SK-N-SH (cell line): ENCODE measurements around the gene PSAP. TPM values are rescaled to one million over a fixed set of nuclear protein-coding genes. Genes with fewer than 3 reads are reported as not detected.

Experiments used
- CTCF ChIA-PET: fragments of 300-600, 350-600 bp; formaldehyde crosslinking; extraction: SDS; loops from one replicate; lab custom pipeline; 2021; lab: Yijun Ruan, JAX
- POLR2A ChIA-PET: fragments of 350-600 bp; sonication (Branson Sonifier 250); formaldehyde crosslinking; extraction: SDS; loops from one replicate; lab custom pipeline; 2020; ENCODE audit warnings: antibody characterized with exemption, inconsistent platforms; lab: Yijun Ruan, JAX
- DNase-seq: peaks from one replicate; pipeline ENCODE4 v3.0.0; 2012
- H2AFZ ChIP-seq: fragments of 200-600 bp; sonication (generic); 2 replicates; pipeline ENCODE4 v1.8.1; 2016; ENCODE audit warnings: antibody characterized with exemption, mild to moderate bottlenecking, low read depth
- H3F3A ChIP-seq: fragments of 200-600 bp; sonication (generic); replicated peaks from 2 replicates; pipeline ENCODE3; 2016; ENCODE audit warnings: antibody characterized with exemption, mild to moderate bottlenecking; ENCODE audit not compliant: insufficient read depth
- H3K27ac ChIP-seq, 2 experiments: fragments of 200-500 bp in 1 of 2; fragments of 200-600 bp in 1 of 2; sonication (Bioruptor generic) in 1 of 2; sonication (generic), shearing (Covaris generic) in 1 of 2; 2 replicates each; pipeline versions ENCODE4 v1.5.1 to v1.6.1; 2014 to 2016; ENCODE audit warnings: low read depth in 2 of 2, inconsistent platforms in 1 of 2, low read length in 1 of 2, mild to moderate bottlenecking in 1 of 2, mixed read lengths in 1 of 2
- H3K27me3 ChIP-seq: fragments of 200-600 bp; sonication (generic), shearing (Covaris generic); 2 replicates; pipeline ENCODE4 v1.6.1; 2016; ENCODE audit warnings: mixed run types; ENCODE audit not compliant: insufficient read depth
- H3K36me3 ChIP-seq, 2 experiments: fragments of 200-500 bp in 1 of 2; fragments of 200-600 bp in 1 of 2; sonication (Bioruptor generic) in 1 of 2; sonication (generic) in 1 of 2; replicated peaks in 1 of 2; 2 replicates each; pipeline versions ENCODE3 to v1.5.1; 2014 to 2016; ENCODE audit warnings: low read length in 1 of 2, mild to moderate bottlenecking in 1 of 2; ENCODE audit not compliant: insufficient read depth in 2 of 2, control insufficient read depth in 1 of 2
- H3K4me1 ChIP-seq, 2 experiments: fragments of 200-500 bp in 1 of 2; fragments of 200-600 bp in 1 of 2; sonication (Bioruptor generic) in 1 of 2; sonication (generic), shearing (Covaris generic) in 1 of 2; 2 replicates each; pipeline versions ENCODE4 v1.5.1 to v1.6.1; 2014 to 2016; ENCODE audit warnings: low read depth in 1 of 2, low read length in 1 of 2, mixed run types in 1 of 2; ENCODE audit not compliant: insufficient read depth in 2 of 2, control insufficient read depth in 1 of 2
- H3K4me2 ChIP-seq: fragments of 200-600 bp; sonication (generic), shearing (Covaris generic); 2 replicates; pipeline ENCODE4 v1.6.1; 2017; ENCODE audit warnings: mixed run types
- H3K4me3 ChIP-seq, 2 experiments: fragments of 200-500 bp in 1 of 2; fragments of 200-600 bp in 1 of 2; sonication (Bioruptor generic) in 1 of 2; sonication (generic), shearing (Covaris generic) in 1 of 2; 2 replicates each; pipeline versions ENCODE4 v1.5.1 to v1.8.1; 2014 to 2016; ENCODE audit warnings: low read depth in 2 of 2, inconsistent platforms in 1 of 2, low read length in 1 of 2, mild to moderate bottlenecking in 1 of 2, mixed read lengths in 1 of 2, moderate library complexity in 1 of 2
- H3K79me2 ChIP-seq: fragments of 200-600 bp; sonication (generic); 2 replicates; pipeline ENCODE4 v1.8.1; 2017; ENCODE audit warnings: mild to moderate bottlenecking; ENCODE audit not compliant: insufficient read depth
- H3K9ac ChIP-seq: fragments of 200-600 bp; sonication (generic); 2 replicates; pipeline ENCODE4 v1.6.1; 2017; ENCODE audit warnings: mixed run types
- H3K9me2 ChIP-seq: fragments of 200-600 bp; sonication (generic); 2 replicates; pipeline ENCODE4 v1.6.1; 2017; ENCODE audit warnings: mixed run types
- H3K9me3 ChIP-seq: fragments of 200-600 bp; sonication (generic); 2 replicates; pipeline ENCODE4 v1.6.1; 2017; ENCODE audit warnings: mixed run types, mild to moderate bottlenecking, moderate library complexity
- H4K20me1 ChIP-seq: fragments of 200-600 bp; sonication (generic); 2 replicates; pipeline ENCODE4 v1.6.1; 2017; ENCODE audit warnings: mild to moderate bottlenecking, mixed run types; ENCODE audit not compliant: insufficient read depth
- FOSL2 ChIP-seq: IDR thresholded peaks from 2 replicates; pipeline ENCODE4 v1.4.0; 2012; ENCODE audit warnings: low read depth, mild to moderate bottlenecking, moderate library complexity, borderline replicate concordance
- FOXJ3 ChIP-seq: sonication (generic); formaldehyde crosslinking; IDR thresholded peaks from 2 replicates; pipeline ENCODE4 v1.5.1; 2020; ENCODE audit warnings: mild to moderate bottlenecking, missing genetic modification reagents
- GABPA ChIP-seq: IDR thresholded peaks from 2 replicates; pipeline ENCODE4 v1.4.0; 2012; ENCODE audit warnings: low read depth, mild to moderate bottlenecking
- GATA2 ChIP-seq: sonication (generic); formaldehyde crosslinking; IDR thresholded peaks from 2 replicates; pipeline ENCODE4 v1.5.0; 2020; ENCODE audit warnings: mild to moderate bottlenecking, missing genetic modification reagents
- MEF2A ChIP-seq: IDR thresholded peaks from 2 replicates; pipeline ENCODE4 v1.4.0; 2012; ENCODE audit warnings: low read depth, borderline replicate concordance
- MXI1 ChIP-seq: IDR thresholded peaks from 2 replicates; pipeline ENCODE4 v1.6.1; 2012; ENCODE audit warnings: mild to moderate bottlenecking, low read depth, low read length, improper control_type of control experiment
- POLR2AphosphoS5 ChIP-seq: IDR thresholded peaks from 2 replicates; pipeline ENCODE4 v1.6.1; 2012; ENCODE audit warnings: low read depth, low read length
- RAD21 ChIP-seq: IDR thresholded peaks from 2 replicates; pipeline ENCODE4 v1.6.1; 2012; ENCODE audit warnings: mild to moderate bottlenecking, low read length
- RFX5 ChIP-seq: IDR thresholded peaks from 2 replicates; pipeline ENCODE4 v1.6.1; 2012; ENCODE audit warnings: mild to moderate bottlenecking, improper control_type of control experiment, low read length
- SIN3A ChIP-seq: IDR thresholded peaks from 2 replicates; pipeline ENCODE4 v1.6.1; 2012; ENCODE audit warnings: low read depth, mild to moderate bottlenecking, low read length, moderate library complexity, borderline replicate concordance
- SMC3 ChIP-seq: IDR thresholded peaks from 2 replicates; pipeline ENCODE4 v1.6.1; 2012; ENCODE audit warnings: low read depth, low read length, improper control_type of control experiment
- TAF1 ChIP-seq: IDR thresholded peaks from 2 replicates; pipeline ENCODE4 v1.6.1; 2012; ENCODE audit warnings: low read depth, mild to moderate bottlenecking, low read length, moderate library complexity, borderline replicate concordance
- YY1 ChIP-seq: IDR thresholded peaks from 2 replicates; pipeline ENCODE4 v1.4.0; 2012; ENCODE audit warnings: low read depth, mild to moderate bottlenecking
- WGBS: methylation state at CpG from one replicate; pipeline ENCODE4 v1.1.6; 2017; ENCODE audit warnings: low lambda C conversion rate; 5-methylcytosine and 5-hydroxymethylcytosine counted together
- polyA plus RNA-seq, 3 experiments: library from polyadenylated mRNA; depleted of rRNA; stranded (reverse); fragments of >200 nt; gene quantifications; 2 replicates each; pipeline ENCODE4 v1.2.3, GENCODE V29; 2012
- TF ChIP-seq, protein P1 (sequence below): fragments of 150-350 bp; IDR thresholded peaks from 2 replicates; pipeline ENCODE4 v1.6.1; 2017; ENCODE audit warnings: antibody characterized with exemption, low read length, low read depth, borderline replicate concordance
- TF ChIP-seq, protein P2 (sequence below): fragments of 200-600 bp; sonication (generic); IDR thresholded peaks from 2 replicates; pipeline ENCODE4 v1.6.1; 2017; ENCODE audit warnings: antibody characterized with exemption, mild to moderate bottlenecking, moderate library complexity
- TF ChIP-seq, protein P3 (sequence below): IDR thresholded peaks from 2 replicates; pipeline ENCODE4 v1.6.1; 2012; ENCODE audit warnings: mild to moderate bottlenecking, low read depth, low read length, moderate library complexity
- TF ChIP-seq, protein P4 (sequence below): IDR thresholded peaks from 2 replicates; pipeline ENCODE4; 2012
- TF ChIP-seq, protein P5 (sequence below): fragments of 150-350 bp; IDR thresholded peaks from 2 replicates; pipeline ENCODE4 v1.6.1; 2016; ENCODE audit warnings: mild to moderate bottlenecking, low read depth, low read length
- TF ChIP-seq, protein P6 (sequence below): IDR thresholded peaks from 2 replicates; pipeline ENCODE4 v1.4.0; 2012; ENCODE audit warnings: low read depth, borderline replicate concordance
- TF ChIP-seq, protein P7 (sequence below): IDR thresholded peaks from 2 replicates; pipeline ENCODE4 v1.4.0; 2012; ENCODE audit warnings: low read depth, borderline replicate concordance

The PSAP gene
- polyA plus RNA-seq, 1 of the 3 experiments (the other 2 are of a cell fraction): 1,647 TPM

DNA sequence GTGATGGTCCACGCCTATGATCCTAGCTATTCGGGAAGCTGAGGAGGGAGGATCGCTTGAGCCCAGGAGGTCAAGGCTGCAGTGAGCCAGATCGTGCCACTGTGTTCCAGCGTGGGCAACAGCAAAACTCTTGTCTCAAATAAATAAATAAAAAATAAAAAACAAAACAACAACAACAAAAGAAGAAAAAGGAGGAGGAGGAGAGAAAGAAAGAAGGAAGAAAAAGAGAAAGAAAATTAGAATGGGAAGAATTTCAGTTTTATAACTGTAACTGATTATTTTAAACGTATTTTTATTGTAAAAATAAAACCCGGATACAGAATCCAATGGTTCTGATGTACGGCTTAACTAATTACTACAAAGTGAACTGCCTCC lies 37.2 kb upstream of the PSAP start:
- no peaks in the 10 kb centered on the region for H4K20me1 ChIP-seq
- H3K4me1 ChIP-seq: peaks cover 0 to 7% of the 10 kb centered on the region in 2 experiments; a peak in 2 of 4 replicates
- 72% methylated on average over 8 of the region's 8 CpGs for WGBS
- DNase-seq: no peak
- CTCF ChIA-PET: interaction anchor here (0.7 kb wide), 2 partner anchors 8 to 184 kb away, joined by 3 to 6 read pairs; no protein-coding TSS in a partner anchor
- H3K27me3 ChIP-seq: no peaks in the 10 kb centered on the region
- H3K36me3 ChIP-seq: no peaks in the 10 kb centered on the region
- no peaks in the 10 kb centered on the region for H3K9me3 ChIP-seq
- TF ChIP-seq SIN3A (no peak), MEF2A (no peak), SMC3 (no peak), POLR2AphosphoS5 (no peak), RFX5 (no peak), RAD21 (no peak), FOXJ3 (CRISPR knock-in tag) (no peak), MXI1 (no peak), TAF1 (no peak), YY1 (no peak), FOSL2 (no peak), GATA2 (CRISPR knock-in tag) (no peak), GABPA (no peak)
- TF ChIP-seq, protein P1, sequence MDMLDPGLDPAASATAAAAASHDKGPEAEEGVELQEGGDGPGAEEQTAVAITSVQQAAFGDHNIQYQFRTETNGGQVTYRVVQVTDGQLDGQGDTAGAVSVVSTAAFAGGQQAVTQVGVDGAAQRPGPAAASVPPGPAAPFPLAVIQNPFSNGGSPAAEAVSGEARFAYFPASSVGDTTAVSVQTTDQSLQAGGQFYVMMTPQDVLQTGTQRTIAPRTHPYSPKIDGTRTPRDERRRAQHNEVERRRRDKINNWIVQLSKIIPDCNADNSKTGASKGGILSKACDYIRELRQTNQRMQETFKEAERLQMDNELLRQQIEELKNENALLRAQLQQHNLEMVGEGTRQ: no peak
- TF ChIP-seq, protein P2, sequence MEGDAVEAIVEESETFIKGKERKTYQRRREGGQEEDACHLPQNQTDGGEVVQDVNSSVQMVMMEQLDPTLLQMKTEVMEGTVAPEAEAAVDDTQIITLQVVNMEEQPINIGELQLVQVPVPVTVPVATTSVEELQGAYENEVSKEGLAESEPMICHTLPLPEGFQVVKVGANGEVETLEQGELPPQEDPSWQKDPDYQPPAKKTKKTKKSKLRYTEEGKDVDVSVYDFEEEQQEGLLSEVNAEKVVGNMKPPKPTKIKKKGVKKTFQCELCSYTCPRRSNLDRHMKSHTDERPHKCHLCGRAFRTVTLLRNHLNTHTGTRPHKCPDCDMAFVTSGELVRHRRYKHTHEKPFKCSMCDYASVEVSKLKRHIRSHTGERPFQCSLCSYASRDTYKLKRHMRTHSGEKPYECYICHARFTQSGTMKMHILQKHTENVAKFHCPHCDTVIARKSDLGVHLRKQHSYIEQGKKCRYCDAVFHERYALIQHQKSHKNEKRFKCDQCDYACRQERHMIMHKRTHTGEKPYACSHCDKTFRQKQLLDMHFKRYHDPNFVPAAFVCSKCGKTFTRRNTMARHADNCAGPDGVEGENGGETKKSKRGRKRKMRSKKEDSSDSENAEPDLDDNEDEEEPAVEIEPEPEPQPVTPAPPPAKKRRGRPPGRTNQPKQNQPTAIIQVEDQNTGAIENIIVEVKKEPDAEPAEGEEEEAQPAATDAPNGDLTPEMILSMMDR: no peak
- TF ChIP-seq, protein P3, sequence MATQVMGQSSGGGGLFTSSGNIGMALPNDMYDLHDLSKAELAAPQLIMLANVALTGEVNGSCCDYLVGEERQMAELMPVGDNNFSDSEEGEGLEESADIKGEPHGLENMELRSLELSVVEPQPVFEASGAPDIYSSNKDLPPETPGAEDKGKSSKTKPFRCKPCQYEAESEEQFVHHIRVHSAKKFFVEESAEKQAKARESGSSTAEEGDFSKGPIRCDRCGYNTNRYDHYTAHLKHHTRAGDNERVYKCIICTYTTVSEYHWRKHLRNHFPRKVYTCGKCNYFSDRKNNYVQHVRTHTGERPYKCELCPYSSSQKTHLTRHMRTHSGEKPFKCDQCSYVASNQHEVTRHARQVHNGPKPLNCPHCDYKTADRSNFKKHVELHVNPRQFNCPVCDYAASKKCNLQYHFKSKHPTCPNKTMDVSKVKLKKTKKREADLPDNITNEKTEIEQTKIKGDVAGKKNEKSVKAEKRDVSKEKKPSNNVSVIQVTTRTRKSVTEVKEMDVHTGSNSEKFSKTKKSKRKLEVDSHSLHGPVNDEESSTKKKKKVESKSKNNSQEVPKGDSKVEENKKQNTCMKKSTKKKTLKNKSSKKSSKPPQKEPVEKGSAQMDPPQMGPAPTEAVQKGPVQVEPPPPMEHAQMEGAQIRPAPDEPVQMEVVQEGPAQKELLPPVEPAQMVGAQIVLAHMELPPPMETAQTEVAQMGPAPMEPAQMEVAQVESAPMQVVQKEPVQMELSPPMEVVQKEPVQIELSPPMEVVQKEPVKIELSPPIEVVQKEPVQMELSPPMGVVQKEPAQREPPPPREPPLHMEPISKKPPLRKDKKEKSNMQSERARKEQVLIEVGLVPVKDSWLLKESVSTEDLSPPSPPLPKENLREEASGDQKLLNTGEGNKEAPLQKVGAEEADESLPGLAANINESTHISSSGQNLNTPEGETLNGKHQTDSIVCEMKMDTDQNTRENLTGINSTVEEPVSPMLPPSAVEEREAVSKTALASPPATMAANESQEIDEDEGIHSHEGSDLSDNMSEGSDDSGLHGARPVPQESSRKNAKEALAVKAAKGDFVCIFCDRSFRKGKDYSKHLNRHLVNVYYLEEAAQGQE: no peak
- TF ChIP-seq, protein P4, sequence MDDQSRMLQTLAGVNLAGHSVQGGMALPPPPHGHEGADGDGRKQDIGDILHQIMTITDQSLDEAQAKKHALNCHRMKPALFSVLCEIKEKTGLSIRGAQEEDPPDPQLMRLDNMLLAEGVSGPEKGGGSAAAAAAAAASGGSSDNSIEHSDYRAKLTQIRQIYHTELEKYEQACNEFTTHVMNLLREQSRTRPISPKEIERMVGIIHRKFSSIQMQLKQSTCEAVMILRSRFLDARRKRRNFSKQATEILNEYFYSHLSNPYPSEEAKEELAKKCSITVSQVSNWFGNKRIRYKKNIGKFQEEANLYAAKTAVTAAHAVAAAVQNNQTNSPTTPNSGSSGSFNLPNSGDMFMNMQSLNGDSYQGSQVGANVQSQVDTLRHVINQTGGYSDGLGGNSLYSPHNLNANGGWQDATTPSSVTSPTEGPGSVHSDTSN: no peak
- TF ChIP-seq, protein P5, sequence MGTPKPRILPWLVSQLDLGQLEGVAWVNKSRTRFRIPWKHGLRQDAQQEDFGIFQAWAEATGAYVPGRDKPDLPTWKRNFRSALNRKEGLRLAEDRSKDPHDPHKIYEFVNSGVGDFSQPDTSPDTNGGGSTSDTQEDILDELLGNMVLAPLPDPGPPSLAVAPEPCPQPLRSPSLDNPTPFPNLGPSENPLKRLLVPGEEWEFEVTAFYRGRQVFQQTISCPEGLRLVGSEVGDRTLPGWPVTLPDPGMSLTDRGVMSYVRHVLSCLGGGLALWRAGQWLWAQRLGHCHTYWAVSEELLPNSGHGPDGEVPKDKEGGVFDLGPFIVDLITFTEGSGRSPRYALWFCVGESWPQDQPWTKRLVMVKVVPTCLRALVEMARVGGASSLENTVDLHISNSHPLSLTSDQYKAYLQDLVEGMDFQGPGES: no peak
- TF ChIP-seq, protein P6, sequence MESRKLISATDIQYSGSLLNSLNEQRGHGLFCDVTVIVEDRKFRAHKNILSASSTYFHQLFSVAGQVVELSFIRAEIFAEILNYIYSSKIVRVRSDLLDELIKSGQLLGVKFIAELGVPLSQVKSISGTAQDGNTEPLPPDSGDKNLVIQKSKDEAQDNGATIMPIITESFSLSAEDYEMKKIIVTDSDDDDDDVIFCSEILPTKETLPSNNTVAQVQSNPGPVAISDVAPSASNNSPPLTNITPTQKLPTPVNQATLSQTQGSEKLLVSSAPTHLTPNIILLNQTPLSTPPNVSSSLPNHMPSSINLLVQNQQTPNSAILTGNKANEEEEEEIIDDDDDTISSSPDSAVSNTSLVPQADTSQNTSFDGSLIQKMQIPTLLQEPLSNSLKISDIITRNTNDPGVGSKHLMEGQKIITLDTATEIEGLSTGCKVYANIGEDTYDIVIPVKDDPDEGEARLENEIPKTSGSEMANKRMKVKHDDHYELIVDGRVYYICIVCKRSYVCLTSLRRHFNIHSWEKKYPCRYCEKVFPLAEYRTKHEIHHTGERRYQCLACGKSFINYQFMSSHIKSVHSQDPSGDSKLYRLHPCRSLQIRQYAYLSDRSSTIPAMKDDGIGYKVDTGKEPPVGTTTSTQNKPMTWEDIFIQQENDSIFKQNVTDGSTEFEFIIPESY: no peak
- TF ChIP-seq, protein P7, sequence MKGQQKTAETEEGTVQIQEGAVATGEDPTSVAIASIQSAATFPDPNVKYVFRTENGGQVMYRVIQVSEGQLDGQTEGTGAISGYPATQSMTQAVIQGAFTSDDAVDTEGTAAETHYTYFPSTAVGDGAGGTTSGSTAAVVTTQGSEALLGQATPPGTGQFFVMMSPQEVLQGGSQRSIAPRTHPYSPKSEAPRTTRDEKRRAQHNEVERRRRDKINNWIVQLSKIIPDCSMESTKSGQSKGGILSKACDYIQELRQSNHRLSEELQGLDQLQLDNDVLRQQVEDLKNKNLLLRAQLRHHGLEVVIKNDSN: no peak
- peak overlapping the region; percentile 79 for H3K4me2 ChIP-seq
- peak overlapping the region; percentile 69 for H2AFZ ChIP-seq
- H3K9ac ChIP-seq: peak overlapping the region; percentile 56; the same call in 1 of the 2 replicates
- H3K9me2 ChIP-seq: no peaks in the 10 kb centered on the region
- H3F3A ChIP-seq: no peaks in the 10 kb centered on the region
- peak overlapping the region in 1 of 2 experiments; percentile 39; a peak in 1 of 4 replicates for H3K27ac ChIP-seq
- POLR2A ChIA-PET: no interaction called here
- H3K4me3 ChIP-seq: peak overlapping the region; percentile 51 to 74
- H3K79me2 ChIP-seq: no peaks in the 10 kb centered on the region
